Measurements from ENCODE around the gene BMF. TPM values are rescaled to one million over a fixed set of nuclear protein-coding genes. Genes with fewer than 3 reads are reported as not detected.
"Not testable (repeated sequence)": the region's sequence is repeated elsewhere in the genome, so short reads cannot be mapped to it uniquely, and the experiment has no call there.

Gene BMF
- total and polyA plus RNA-seq, 2 donors (not counting 3 experiments of a cell fraction or from before 2014, with no cell fraction given) = 8.6 to 9.8 TPM

DNA sequence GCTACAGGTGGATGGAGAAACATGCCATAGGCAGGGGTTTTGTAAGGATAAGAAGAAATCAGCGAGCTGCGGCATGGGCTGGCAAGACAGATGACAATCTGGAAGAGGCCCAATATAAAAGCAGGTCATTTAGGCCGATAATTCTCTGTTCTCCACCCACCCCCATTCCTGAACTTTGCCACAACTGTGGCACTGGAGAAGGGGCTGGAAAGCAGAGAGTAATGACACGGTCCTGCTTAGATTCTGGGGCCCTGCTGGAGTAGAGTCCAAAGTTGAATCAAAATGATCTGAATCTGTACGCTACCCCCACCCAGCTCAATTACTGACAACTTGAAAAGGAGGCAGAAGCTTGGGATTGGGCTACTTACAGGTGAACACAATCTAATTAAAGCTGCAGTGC is 33.7 kb upstream of the BMF start:
- FAIRE-seq (no peak), DNase-seq (ENCODE audit: low read depth, low spot score) (no peak)
- H3K27ac ChIP-seq (ENCODE audit: insufficient read depth, low read depth, low read length) = no peak overlapping the region
- no peak overlapping the region for H3K9ac ChIP-seq (replicated peaks; ENCODE audit: extremely low read depth, insufficient read depth, low read length)
- H3K36me3 ChIP-seq (ENCODE audit: control insufficient read depth in 2 of 2, extremely low read depth in 1 of 2, insufficient read depth in 2 of 2, low read length in 2 of 2) = no peaks in the 10 kb centered on the region
- ChIA-PET CTCF (interaction anchor here (1.8 kb wide), 1 partner anchor 14 kb away, joined by 3 read pairs; no protein-coding TSS in a partner anchor), POLR2A (no interaction called here)
- no peaks in the 10 kb centered on the region for H4K20me1 ChIP-seq (replicated peaks; ENCODE audit: control insufficient read depth, extremely low read depth, insufficient read depth, low read length)
- no peaks in the 10 kb centered on the region for H3K9me1 ChIP-seq (replicated peaks; ENCODE audit: control insufficient read depth, extremely low read depth, insufficient read depth, low read length)
- intact Hi-C loops (cut with micrococcal nuclease) = no loop called here
- dilution Hi-C loops (cut with MboI; ENCODE audit: extremely low pct_ligation_motif_present, low sequenced_read_pairs) = no loop called here
- H3K4me2 ChIP-seq (ENCODE audit: insufficient read depth, low read length) = no peak overlapping the region
- no peaks in the 10 kb centered on the region for H3K9me3 ChIP-seq (replicated peaks; ENCODE audit: control insufficient read depth, insufficient read depth, low read length)
- BruUV-seq (replicated peaks) = no TSS peak
- no peak overlapping the region for H3K4me3 ChIP-seq (replicated peaks in 1 of 3; ENCODE audit: insufficient read depth in 1 of 3, low read depth in 1 of 3, low read length in 3 of 3)
- H3K27me3 ChIP-seq (ENCODE audit: control insufficient read depth in 2 of 2, insufficient read depth in 2 of 2, low read length in 2 of 2) = peaks cover 5 to 7% of the 10 kb centered on the region in 2 experiments
- TF ChIP-seq JUN (IDR thresholded peaks at IDR 0.05; ENCODE audit: borderline replicate concordance, insufficient read depth, insufficient read length, low read depth) = no peak
- TF ChIP-seq EZH2 (IDR thresholded peaks at IDR 0.05; ENCODE audit: borderline replicate concordance, low read depth, low read length, severe bottlenecking) = no peak
- TF ChIP-seq MAX (IDR thresholded peaks at IDR 0.05; ENCODE audit: insufficient read depth, insufficient read length) = no peak
- TF ChIP-seq POLR2A (IDR thresholded peaks at IDR 0.05; ENCODE audit: low read depth, low read length) = no peak
- H3K4me1 ChIP-seq (ENCODE audit: control insufficient read depth, extremely low read depth, insufficient read depth, low read length) = no peaks in the 10 kb centered on the region
- no peak overlapping the region for H2AFZ ChIP-seq (ENCODE audit: low read depth, low read length)
- H3K79me2 ChIP-seq (ENCODE audit: control insufficient read depth, insufficient read depth, low read length) = no peaks in the 10 kb centered on the region

- BruUV-seq (replicated peaks); H4K20me1 ChIP-seq (replicated peaks; ENCODE audit: control insufficient read depth, extremely low read depth, insufficient read depth, low read length); dilution Hi-C loops (cut with MboI; ENCODE audit: extremely low pct_ligation_motif_present, low sequenced_read_pairs); H3K4me1 ChIP-seq (ENCODE audit: control insufficient read depth, extremely low read depth, insufficient read depth, low read length); H3K9me1 ChIP-seq (replicated peaks; ENCODE audit: control insufficient read depth, extremely low read depth, insufficient read depth, low read length); H3K36me3 ChIP-seq (ENCODE audit: control insufficient read depth in 2 of 2, extremely low read depth in 1 of 2, insufficient read depth in 2 of 2, low read length in 2 of 2); POLR2A ChIA-PET; H3K9me3 ChIP-seq (replicated peaks; ENCODE audit: control insufficient read depth, insufficient read depth, low read length); FAIRE-seq; H3K4me2 ChIP-seq (ENCODE audit: insufficient read depth, low read length); H3K27me3 ChIP-seq (ENCODE audit: control insufficient read depth in 2 of 2, insufficient read depth in 2 of 2, low read length in 2 of 2); DNase-seq (ENCODE audit: low read depth, low spot score); H3K27ac ChIP-seq (ENCODE audit: insufficient read depth, low read depth, low read length); H3K9ac ChIP-seq (replicated peaks; ENCODE audit: extremely low read depth, insufficient read depth, low read length); H2AFZ ChIP-seq (ENCODE audit: low read depth, low read length); H3K4me3 ChIP-seq (replicated peaks in 1 of 3; ENCODE audit: insufficient read depth in 1 of 3, low read depth in 1 of 3, low read length in 3 of 3); intact Hi-C loops (cut with micrococcal nuclease); H3K79me2 ChIP-seq (ENCODE audit: control insufficient read depth, insufficient read depth, low read length): not testable (repeated sequence)
- CTCF ChIA-PET = interaction anchor here (0.7 kb wide), 1 partner anchor 29 kb away, joined by 3 read pairs; the partner anchor contains the start of gene BMF
These were observed 29.5 kb upstream of the BMF start for GRCh38 chr15:40138201-40138570.

All from endothelial cell of umbilical vein (primary cell).